ENCODE measurements around the gene ANKRD12. TPM values are rescaled to one million over a fixed set of nuclear protein-coding genes. Genes with fewer than 3 reads are reported as not detected.

The ANKRD12 gene
- total RNA-seq, 3 donors from 2014 or later = 47.7 to 66.9 (median 51.5) TPM

DNA sequence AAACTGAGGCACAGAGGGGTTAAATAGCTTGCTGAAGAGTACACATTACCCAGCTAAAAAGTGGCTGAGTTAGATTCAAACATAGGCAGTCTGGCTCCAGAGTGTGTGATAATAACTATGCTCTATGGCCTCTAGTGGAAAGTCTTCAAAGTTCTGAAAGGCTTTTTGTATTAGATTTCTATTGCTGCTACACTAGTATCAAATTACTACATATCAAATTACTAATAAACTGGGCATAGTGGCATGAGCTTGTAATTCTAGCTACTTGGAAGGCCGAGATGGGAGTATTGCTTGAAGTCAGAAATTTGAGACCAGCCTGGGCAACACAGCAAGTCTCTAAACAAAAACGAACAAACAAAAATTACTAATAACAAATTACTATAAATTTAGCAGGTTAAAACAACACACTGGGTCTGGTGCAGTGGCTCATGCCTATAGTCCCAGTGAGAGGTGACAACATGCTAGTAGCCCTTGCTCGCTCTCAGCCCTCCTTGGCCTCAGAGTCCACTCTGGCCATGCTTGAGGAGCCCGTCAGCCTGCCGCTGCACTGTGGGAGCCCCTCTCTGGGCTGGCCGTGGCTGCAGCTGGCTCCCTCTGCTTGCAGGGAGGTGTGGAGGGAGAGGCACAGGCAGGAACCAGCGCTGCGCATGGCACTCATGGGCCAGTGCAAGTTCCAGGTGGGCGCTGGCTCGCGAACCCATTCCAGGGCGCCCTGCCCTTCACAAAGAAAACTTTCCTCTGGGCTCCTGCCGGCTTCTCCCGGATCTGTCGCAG lies 159.8 kb downstream of the ANKRD12 start:
- Histone ChIP-seq H3K27me3 (no peaks in the 10 kb centered on the region), H3K4me1 (no peaks in the 10 kb centered on the region), H3K27ac (no peak overlapping the region), H3K9me3 (peaks cover 19 to 22% of the 10 kb centered on the region in 2 donors), H3K4me3 (no peak overlapping the region), H3K36me3 (no peaks in the 10 kb centered on the region)
- intact Hi-C loops (cut with DNase I; ENCODE audit: low total_unique reads) = no loop called here
- DNase-seq (ENCODE audit: low spot score in 2 of 2) = no peak
- TF ChIP-seq POLR2A (IDR thresholded peaks at IDR 0.05) (no peak), POLR2AphosphoS5 (IDR thresholded peaks at IDR 0.05) (no peak)
- TF ChIP-seq, protein P1, sequence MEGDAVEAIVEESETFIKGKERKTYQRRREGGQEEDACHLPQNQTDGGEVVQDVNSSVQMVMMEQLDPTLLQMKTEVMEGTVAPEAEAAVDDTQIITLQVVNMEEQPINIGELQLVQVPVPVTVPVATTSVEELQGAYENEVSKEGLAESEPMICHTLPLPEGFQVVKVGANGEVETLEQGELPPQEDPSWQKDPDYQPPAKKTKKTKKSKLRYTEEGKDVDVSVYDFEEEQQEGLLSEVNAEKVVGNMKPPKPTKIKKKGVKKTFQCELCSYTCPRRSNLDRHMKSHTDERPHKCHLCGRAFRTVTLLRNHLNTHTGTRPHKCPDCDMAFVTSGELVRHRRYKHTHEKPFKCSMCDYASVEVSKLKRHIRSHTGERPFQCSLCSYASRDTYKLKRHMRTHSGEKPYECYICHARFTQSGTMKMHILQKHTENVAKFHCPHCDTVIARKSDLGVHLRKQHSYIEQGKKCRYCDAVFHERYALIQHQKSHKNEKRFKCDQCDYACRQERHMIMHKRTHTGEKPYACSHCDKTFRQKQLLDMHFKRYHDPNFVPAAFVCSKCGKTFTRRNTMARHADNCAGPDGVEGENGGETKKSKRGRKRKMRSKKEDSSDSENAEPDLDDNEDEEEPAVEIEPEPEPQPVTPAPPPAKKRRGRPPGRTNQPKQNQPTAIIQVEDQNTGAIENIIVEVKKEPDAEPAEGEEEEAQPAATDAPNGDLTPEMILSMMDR (IDR thresholded peaks at IDR 0.05) = no peak

DNA sequence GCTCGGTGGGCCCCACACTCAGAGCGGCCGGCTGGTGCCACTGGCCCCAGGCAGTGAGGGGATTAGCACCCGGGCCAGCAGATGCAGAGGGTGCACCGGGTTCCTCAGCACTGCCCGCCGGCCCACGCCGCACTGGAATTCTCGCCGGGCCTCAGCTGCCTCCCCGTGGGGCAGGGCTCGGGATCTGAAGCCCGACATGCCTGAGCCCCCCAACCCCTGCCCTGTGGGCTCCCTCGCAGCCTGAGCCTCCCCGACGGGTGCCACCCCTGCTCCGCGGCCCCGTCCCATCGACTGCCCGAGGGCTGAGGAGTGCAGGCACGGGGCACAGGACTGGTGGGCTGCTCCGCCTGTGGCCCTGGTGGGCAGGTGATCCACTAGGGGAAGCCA lies 160.4 kb downstream of the ANKRD12 start:
- H3K4me3 ChIP-seq = no peak overlapping the region
- no peak for DNase-seq (ENCODE audit: low spot score in 2 of 2)
- peaks cover 19 to 22% of the 10 kb centered on the region in 2 donors for H3K9me3 ChIP-seq
- H3K27ac ChIP-seq = no peak overlapping the region
- no peaks in the 10 kb centered on the region for H3K36me3 ChIP-seq
- H3K27me3 ChIP-seq = no peaks in the 10 kb centered on the region
- H3K4me1 ChIP-seq = no peaks in the 10 kb centered on the region
- intact Hi-C loops (cut with DNase I; ENCODE audit: low total_unique reads) = no loop called here
- TF ChIP-seq POLR2A (IDR thresholded peaks at IDR 0.05) (no peak), POLR2AphosphoS5 (IDR thresholded peaks at IDR 0.05) (no peak)
- TF ChIP-seq, protein P1 (IDR thresholded peaks at IDR 0.05) = no peak

DNA sequence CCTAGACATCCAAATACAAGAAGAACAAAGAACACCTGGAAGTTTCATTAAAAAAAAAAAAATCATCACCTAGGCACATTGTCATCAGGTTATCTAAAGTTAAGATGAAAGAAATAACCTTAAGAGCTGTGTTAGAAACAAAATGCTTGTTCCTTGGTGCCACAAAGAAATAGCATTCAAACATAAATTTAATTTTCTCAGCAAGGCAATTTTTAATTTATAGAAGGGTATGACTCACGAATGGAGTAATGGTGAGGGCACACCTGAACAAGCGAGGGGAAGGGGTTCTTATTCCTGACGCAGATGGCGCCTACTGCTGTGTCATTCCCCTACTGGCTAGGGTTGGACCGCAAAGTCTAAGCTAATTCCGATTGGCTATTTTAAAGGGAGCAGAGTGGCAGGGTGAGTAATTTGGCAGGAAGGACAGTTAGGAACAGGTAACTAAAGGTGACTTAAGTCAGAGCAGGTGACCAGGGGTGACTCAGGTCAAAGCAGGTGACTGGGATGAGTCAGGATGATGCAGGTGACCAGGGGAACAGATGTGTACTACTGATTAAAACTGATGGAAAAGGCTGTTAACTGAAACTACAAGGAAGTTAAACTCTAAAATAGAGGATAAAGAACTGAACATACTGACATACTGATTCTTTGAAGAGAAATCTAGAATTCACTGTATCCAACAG lies 167.9 kb downstream of the ANKRD12 start:
- no peaks in the 10 kb centered on the region for H3K4me1 ChIP-seq
- H3K9me3 ChIP-seq = peaks cover 8 to 17% of the 10 kb centered on the region in 2 donors
- TF ChIP-seq POLR2AphosphoS5 (IDR thresholded peaks at IDR 0.05) = no peak
- TF ChIP-seq, protein P1 (IDR thresholded peaks at IDR 0.05) = no peak
- TF ChIP-seq POLR2A (IDR thresholded peaks at IDR 0.05) = no peak
- no peaks in the 10 kb centered on the region for H3K27me3 ChIP-seq
- intact Hi-C loops (cut with DNase I; ENCODE audit: low total_unique reads) = no loop called here
- H3K4me3 ChIP-seq = no peak overlapping the region
- no peak overlapping the region for H3K27ac ChIP-seq
- no peaks in the 10 kb centered on the region for H3K36me3 ChIP-seq
- no peak for DNase-seq (ENCODE audit: low spot score in 2 of 2)

DNA sequence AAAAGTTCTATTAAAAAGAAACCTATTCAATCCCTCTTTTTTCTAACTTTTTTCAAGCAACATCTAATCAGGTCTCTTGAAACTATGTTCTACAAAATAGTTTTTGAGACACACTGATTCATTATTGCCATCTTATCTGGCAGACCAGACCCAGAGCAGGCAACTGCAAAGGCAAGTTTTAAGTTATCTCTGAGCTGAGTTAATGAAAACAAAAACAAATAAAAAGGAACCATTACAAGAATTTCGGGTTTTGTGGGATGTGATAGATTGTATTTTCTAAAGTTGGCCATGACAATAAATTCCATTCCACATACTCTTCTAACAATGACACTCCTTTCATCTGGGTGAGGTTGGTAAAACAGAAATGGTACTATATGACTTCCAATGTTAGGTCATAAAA lies 182.8 kb downstream of the ANKRD12 start:
- intact Hi-C loops (cut with DNase I; ENCODE audit: low total_unique reads) = no loop called here
- Histone ChIP-seq H3K27ac (no peak overlapping the region), H3K27me3 (no peaks in the 10 kb centered on the region), H3K4me3 (no peak overlapping the region), H3K9me3 (no peaks in the 10 kb centered on the region), H3K4me1 (no peaks in the 10 kb centered on the region), H3K36me3 (no peaks in the 10 kb centered on the region)
- no peak for DNase-seq (ENCODE audit: low spot score in 2 of 2)
- TF ChIP-seq POLR2AphosphoS5 (IDR thresholded peaks at IDR 0.05) = no peak
- no peak for TF ChIP-seq POLR2A (IDR thresholded peaks at IDR 0.05)
- TF ChIP-seq, protein P1 (IDR thresholded peaks at IDR 0.05) = no peak

DNA sequence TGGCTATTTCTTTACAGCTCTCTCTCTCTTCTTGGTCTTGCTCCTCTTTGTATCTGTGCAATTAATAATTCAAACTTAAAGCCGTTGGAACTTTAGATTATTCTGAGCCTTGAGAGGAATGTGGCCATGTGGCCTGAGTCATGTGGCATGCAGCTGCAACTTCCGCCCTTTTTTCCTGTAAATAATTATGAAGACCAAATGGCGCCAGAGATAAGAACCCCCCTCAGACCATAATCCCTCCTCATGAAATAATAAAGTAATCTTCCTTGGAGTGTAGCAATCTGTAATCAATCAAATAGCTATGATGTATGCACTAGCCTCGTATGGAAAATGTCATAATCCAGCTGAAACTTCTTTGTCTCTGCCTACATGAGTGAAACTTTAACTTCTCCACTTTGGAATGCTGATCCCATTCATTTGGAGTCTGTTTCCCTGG lies 184.5 kb downstream of the ANKRD12 start:
- no peak for DNase-seq (ENCODE audit: low spot score in 2 of 2)
- intact Hi-C loops (cut with DNase I; ENCODE audit: low total_unique reads) = no loop called here
- H3K4me3 ChIP-seq = no peak overlapping the region
- H3K9me3 ChIP-seq = no peaks in the 10 kb centered on the region
- no peaks in the 10 kb centered on the region for H3K36me3 ChIP-seq
- H3K4me1 ChIP-seq = no peaks in the 10 kb centered on the region
- TF ChIP-seq, protein P1 (IDR thresholded peaks at IDR 0.05) = no peak
- TF ChIP-seq POLR2AphosphoS5 (IDR thresholded peaks at IDR 0.05) = no peak
- no peak for TF ChIP-seq POLR2A (IDR thresholded peaks at IDR 0.05)
- H3K27me3 ChIP-seq = no peaks in the 10 kb centered on the region
- H3K27ac ChIP-seq = no peak overlapping the region

All from breast epithelium (tissue), 4 donors.